Forelimb muscle (tissue), 1 donor: Measurements from ENCODE around the gene STYX. TPM values are rescaled to one million over a fixed set of nuclear protein-coding genes. Genes with fewer than 3 reads are reported as not detected.
"Not testable (repeated sequence)": the region's sequence is repeated elsewhere in the genome, so short reads cannot be mapped to it uniquely, and the experiment has no call there.

ENCODE experiments used
- DNase-seq: peaks from one replicate; pipeline ENCODE4 v3.0.0-alpha.2; 2013; ENCODE audit warnings: low read depth
- polyA plus RNA-seq: library from polyadenylated mRNA; unstranded; fragments of 120-200 nt; gene quantifications from one replicate; pipeline ENCODE4 v1.2.1, GENCODE V29; 2013; ENCODE audit not compliant: insufficient read length

The STYX gene
- polyA plus RNA-seq, 1 donor, result 14.2 TPM

DNA sequence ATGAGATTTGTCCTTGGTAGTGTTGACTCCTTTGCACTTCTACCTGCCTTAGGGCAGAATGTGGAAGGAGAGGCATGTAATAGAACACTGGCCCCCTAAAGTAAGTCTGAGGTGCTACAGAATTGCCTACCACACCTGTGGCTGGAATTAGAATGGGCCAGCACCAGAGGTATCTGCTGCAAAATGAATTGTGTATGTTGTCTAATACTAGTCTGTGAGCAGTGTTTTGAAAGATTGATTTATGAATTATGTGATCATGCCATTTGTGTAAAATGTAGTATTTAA is 5.7 kb upstream of the STYX start:
- DNase-seq, result no peak

GRCh38 chr14:52727509-52727908 is 2.5 kb upstream of the STYX start:
- not testable (repeated sequence) for DNase-seq

DNA sequence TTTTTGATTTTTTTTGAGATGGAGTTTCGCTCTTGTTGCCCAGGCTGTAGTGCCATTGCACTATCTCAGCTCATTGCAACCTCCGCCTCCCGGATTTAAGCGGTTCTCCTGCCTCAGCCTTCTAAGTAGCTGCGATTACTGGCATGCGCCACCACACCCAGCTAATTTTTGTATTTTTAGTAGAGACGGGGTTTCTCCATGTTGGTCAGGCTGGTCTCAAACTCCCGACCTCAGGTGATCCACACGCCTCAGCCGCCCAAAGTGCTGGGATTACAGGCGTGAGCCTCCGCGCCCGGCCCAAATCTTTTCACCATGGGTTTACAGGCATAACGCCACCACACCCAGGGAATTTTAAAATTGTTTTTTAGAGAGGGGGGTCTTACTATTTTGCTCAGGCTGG is 931 bp upstream of the STYX start:
- not testable (repeated sequence) for DNase-seq

- no peak for DNase-seq
These were observed 411 bp upstream of the STYX start for GRCh38 chr14:52729585-52729924.

GRCh38 chr14:52730709-52731111 is 744 bp downstream of the STYX start:
- DNase-seq, result no peak

- no peak for DNase-seq
These were observed 3.9 kb downstream of the STYX start for GRCh38 chr14:52733824-52734223.

- no peak for DNase-seq
These were observed 6.0 kb downstream of the STYX start for GRCh38 chr14:52735921-52736489.

GRCh38 chr14:52738409-52738808 is 8.4 kb downstream of the STYX start:
- no peak for DNase-seq

GRCh38 chr14:52740751-52741150 is 10.8 kb downstream of the STYX start:
- DNase-seq, result no peak

DNA sequence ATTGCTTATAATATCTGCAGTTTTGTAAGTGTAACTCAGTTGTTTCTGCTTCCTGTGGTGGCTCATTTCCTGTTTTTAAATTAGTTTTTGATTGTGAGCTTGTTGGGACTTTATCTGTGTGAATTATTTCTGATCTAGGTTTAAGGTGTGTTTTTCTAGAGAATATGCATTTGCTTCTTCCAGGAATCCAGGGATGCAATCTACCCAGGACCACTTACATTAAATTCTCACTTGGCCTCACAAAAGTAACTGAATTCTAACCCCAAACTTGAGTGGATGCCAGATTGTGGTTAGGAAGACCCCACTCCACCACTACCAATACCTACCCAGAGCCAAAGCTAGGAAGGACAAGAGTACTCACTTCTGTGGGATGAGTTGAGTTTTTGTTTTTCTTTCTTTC is 11.9 kb downstream of the STYX start:
- DNase-seq, result no peak

GRCh38 chr14:52748647-52749292 is 18.8 kb downstream of the STYX start:
- no peak for DNase-seq

DNA sequence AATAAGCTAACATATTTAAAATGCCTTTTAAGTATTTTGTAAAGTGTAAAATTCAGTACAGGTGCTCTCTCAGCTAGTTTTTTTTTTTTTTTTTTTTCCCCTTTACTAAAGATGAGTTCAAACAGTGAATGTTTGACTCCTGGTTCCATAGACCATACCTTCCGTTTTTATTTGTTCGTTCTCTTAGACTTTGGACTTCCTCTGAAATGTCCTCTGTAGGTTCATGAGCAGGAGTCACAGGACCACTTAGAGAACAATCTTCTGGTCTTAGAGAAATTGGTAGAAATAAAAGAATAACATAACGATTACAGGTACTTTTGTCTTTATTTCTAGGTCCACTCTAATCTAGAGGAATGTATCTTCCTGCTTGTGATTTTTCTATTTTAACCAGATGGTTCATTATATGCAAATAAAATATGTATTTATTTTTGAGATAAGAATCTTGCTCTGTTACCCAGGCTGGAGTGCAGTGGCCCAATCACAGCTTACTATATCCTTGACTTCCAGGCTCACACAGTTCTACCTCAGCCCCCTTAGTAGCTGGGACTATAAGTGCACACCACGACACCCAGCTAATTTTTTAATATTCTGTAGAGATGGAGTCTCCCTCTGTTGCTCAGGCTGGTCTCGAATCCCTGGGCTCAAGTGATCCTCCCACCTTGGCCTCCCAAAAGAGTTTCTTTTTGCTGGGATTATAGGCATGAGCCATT is 25.8 kb downstream of the STYX start:
- no peak for DNase-seq

DNA sequence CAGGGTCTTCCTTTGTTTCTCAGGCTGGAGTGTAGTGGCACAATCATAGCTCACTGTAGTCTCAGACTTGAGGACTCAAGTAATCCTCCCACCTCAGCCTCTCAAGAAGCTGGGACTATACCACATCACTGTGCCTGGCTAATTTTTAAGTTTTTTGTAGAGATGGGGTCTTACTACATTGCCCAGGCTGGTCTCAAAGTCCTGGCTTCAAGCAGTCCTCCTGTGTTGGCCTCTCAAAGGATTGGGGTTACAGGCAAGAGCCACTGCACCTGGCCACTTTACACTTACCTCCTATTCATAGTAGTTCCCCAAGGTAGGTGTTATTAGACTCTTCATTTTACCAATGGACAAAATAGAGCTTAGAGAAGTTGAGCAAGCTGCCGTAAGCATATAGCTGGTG is 29.2 kb downstream of the STYX start:
- no peak for DNase-seq

DNA sequence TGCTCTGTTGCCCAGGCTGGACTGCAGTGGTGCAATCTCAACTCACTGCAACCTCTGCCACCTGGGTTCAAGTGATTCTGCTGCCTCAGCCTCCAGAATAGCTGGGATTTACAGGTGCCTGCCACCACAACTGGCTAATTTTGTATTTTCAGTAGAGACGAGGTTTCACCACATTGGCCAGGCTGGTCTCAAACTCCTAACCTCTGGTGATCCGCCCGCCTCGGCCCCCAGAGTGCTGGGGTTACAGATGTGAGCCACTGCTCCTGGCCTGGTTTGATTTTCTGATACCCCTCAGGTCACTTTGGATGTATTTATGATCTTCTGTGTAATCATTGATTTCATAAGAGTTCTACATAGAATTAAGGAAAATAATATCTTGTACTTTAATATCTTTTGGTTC is 33.0 kb downstream of the STYX start:
- DNase-seq, result not testable (repeated sequence)

GRCh38 chr14:52767058-52767833 is 37.3 kb downstream of the STYX start:
- DNase-seq, result no peak

GRCh38 chr14:52769887-52770286 is 39.9 kb downstream of the STYX start:
- no peak for DNase-seq

DNA sequence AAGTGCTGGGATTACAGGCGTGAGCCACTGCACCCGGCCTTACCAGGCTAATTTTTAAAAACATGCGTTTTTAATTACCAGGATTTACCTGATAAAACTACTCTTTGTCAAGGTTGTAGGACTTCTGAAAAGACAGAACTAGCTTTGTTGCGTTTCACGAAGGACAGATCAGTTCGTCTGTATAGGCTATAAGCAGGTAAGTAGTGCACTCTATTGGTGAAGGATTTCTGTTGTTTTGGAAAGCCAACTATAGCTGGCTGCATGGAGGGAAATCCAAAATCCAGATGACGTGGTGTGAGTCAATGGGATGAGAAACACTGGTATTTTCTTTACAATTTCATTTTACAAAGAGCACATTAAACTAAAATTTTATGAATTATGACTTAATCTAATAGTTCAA is 46.9 kb downstream of the STYX start:
- DNase-seq, result no peak

DNA sequence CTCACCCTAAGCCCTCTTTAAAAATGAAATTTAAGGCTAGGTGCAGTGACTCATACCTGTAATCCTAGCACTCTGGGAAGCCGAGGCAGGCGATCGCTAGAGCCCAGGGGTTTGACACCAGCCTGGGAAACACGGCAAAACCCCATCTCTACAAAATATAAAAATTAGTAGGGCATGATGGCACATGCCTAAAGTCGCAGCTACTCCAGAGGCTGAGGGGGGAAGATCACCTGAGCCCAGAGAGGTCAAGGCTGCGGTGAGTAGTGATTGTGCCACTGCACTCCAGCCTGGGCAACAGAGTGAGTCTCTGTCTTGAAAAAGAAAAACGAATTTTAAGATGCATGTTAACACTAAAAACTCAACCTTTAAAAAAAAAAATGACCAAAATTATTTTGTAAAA is 48.7 kb downstream of the STYX start:
- no peak for DNase-seq

DNA sequence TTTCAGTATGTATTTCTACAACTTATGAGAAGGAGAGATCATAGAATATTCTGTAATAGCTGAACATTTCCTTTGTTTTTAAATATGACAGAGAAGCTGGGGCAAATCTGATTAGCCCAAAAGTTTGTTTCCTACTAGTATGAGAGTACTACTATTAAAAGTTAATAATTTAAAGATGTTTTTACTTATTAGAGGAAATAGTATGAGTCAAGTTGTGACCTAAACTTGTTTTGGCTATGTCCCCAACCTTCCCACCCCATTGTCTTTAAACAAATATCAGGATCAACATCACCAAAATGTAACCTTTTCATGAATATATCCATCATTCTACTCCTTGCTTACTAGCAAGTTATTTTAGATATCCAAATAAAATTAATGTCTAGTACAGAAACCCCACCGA is 50.9 kb downstream of the STYX start:
- no peak for DNase-seq

DNA sequence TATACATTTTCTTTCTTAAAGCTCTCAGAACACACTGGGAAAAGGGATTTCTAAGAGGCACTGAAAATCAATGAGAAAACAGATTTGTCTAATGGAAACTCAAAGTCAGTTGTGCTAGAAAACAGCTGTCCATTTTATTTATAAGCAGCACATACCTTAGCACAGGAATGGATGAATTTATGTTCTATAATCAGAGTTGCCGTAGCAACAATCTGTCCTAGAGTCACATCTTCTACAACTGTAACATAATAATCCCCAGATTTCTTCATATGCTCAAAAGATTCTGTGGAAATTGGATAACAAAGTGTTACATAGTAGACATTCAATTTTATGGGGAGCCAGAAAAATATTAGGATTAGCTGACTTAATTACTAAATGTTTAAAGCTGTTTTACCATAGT is 51.7 kb downstream of the STYX start:
- no peak for DNase-seq

DNA sequence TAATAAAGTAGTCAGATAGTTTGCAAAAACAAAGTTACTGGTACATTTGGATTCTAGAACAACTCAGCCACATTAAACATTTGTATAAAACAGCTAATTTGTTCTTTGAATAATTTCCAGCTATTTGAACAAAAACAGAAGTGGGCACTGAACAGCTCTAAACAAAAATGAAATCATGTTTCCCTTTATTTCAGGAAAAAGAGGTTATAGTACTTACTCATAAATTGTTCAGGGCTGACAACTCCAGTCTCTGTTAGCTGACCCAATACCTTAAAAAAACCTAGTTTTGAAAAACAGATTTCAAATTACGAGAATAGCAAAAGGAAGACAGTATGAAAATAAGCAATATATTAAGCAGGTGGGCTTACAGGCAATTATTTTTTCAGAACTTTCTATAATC is 53.2 kb downstream of the STYX start:
- no peak for DNase-seq

DNA sequence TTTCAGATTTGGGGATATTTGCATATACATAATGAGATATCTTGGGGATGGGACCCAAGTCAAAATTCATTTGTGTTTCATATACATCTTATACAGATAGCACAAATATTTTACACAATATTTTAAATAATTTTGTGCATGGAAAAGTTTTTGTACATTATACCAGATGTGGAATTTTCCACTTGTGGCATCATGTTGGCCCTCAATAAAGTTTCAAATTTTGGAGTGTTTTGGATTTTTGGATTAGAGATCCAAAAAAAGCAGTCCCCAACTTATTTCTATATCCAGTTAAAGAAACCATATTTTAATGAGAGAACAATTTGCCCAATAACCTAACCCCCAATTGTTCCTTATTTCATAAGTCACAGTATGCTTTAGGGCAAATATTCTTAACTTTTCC is 56.9 kb downstream of the STYX start:
- DNase-seq, result no peak

GRCh38 chr14:52789118-52789517 is 59.2 kb downstream of the STYX start:
- no peak for DNase-seq
